Activated T-helper 17 cell treated with anti-CD3 and anti-CD28 coated beads, Interleukin-2, amount 50 U/mL, for 72 hours (primary cell): ENCODE measurements around the gene DKK3. TPM values are rescaled to one million over a fixed set of nuclear protein-coding genes. Genes with fewer than 3 reads are reported as not detected.

ENCODE experiments used
- ATAC-seq: fragments of 150-1000 bp; cut with Tn5 transposase; replicated peaks from 2 replicates; pipeline ENCODE4 v1.10.0; 2021; ENCODE audit warnings: mild to moderate bottlenecking, moderate library complexity
- H3K27ac Mint-ChIP-seq: one replicate; pipeline ENCODE4 v1.8.0; 2022; ENCODE audit warnings: mixed read lengths
- H3K27me3 Mint-ChIP-seq: one replicate; pipeline ENCODE4 v1.8.0; 2022; ENCODE audit warnings: mixed read lengths
- H3K36me3 Mint-ChIP-seq: one replicate; pipeline ENCODE4 v1.8.0; 2022; ENCODE audit warnings: low read depth, mild to moderate bottlenecking, mixed read lengths
- H3K4me1 Mint-ChIP-seq: one replicate; pipeline ENCODE4 v1.8.0; 2022; ENCODE audit warnings: mixed read lengths
- H3K4me3 Mint-ChIP-seq: one replicate; pipeline ENCODE4 v1.8.0; 2022; ENCODE audit warnings: mild to moderate bottlenecking, mixed read lengths
- H3K9me3 Mint-ChIP-seq: one replicate; pipeline ENCODE4 v1.8.0; 2022; ENCODE audit warnings: mixed read lengths
- total RNA-seq, 2 donors: library from RNA; stranded (reverse); gene quantifications; one replicate each; pipeline ENCODE4 v1.2.3, GENCODE V29; 2022

DKK3 gene
- total RNA-seq, 2 donors from 2014 or later: not detected

DNA sequence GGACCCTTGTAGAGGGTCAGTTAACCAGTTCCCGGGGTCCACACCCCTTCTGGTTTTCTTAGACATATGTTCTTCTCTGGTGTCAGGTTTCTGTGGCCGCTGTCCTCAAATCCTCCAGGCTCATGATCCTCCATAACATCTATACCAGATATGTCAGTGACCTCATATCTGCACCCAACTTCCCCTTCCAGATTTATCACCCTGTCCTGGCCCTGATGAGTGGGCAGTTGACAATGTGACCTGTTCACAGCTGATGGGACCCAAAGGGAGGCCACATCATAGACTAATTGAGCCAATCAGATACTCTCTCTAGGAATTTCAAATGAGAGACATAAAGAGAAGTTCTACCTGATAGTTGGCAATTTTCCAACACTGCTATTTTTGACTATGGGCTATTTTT is 5.1 kb downstream of the DKK3 start:
- H3K27ac Mint-ChIP-seq: no peak overlapping the region
- H3K27me3 Mint-ChIP-seq: peaks cover 39% of the 10 kb centered on the region
- H3K36me3 Mint-ChIP-seq: no peaks in the 10 kb centered on the region
- no peaks in the 10 kb centered on the region for H3K9me3 Mint-ChIP-seq
- no peak overlapping the region for H3K4me3 Mint-ChIP-seq
- H3K4me1 Mint-ChIP-seq: peaks cover 9% of the 10 kb centered on the region
- no peak for ATAC-seq

DNA sequence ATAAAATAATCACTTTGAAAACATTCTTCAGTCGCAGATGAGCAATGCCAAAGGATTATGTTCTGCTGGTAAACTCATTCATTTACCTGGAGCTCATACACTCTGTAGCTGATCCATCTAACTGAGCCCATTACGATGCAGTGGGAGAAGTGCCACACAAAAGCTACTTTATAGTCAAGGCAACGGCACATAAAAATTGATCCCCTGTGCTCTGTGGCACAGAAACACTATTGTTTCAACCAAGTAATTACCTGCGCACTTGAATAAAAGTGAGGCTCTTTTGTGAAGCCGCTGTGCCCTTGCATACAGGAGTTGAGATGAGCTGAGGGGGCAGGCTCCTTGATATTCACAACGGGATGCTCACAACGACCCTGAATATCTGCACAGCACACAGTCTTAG is 7.2 kb downstream of the DKK3 start:
- Mint-ChIP-seq H3K27me3 (peaks cover 23% of the 10 kb centered on the region), H3K4me1 (peaks cover 8% of the 10 kb centered on the region), H3K9me3 (no peaks in the 10 kb centered on the region), H3K27ac (no peak overlapping the region), H3K4me3 (no peak overlapping the region), H3K36me3 (no peaks in the 10 kb centered on the region)
- ATAC-seq: no peak

DNA sequence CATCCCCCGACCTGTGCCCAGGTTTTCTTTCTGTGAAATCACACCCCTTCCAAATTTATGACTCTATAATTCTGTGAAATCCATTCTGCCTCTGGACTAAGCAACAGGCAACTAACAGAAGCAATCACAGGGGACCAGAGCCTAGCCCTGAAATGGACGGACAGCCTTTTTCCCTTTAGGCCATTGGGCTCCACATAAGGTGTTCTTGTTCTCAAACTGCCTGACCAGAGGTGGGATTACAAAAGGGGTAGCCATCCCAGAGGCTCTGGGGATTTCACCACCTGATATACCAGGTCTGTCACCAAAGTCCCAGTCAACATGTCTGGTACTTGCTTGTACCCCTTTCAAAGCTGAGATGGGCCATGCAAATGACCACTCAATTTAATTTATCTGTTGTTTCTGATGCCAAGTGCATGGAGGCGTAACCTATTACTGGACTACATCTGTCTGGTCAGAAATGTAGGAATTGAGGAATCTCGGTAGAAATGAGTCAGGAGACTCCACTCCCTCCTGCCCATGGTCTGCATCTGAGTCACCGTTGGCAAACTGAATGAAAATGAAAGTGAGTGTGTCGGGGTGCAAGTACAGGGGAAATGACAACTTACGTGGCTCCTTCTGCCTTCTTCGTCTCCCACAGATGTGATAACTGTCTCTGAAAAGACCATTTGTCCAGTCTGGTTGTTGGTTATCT is 10.2 kb downstream of the DKK3 start:
- Mint-ChIP-seq H3K4me3 (peak overlapping the region; percentile 56), H3K27ac (no peak overlapping the region), H3K36me3 (no peaks in the 10 kb centered on the region), H3K9me3 (no peaks in the 10 kb centered on the region), H3K4me1 (peaks cover 8% of the 10 kb centered on the region), H3K27me3 (peaks cover 12% of the 10 kb centered on the region)
- peak; percentile 78 for ATAC-seq

DNA sequence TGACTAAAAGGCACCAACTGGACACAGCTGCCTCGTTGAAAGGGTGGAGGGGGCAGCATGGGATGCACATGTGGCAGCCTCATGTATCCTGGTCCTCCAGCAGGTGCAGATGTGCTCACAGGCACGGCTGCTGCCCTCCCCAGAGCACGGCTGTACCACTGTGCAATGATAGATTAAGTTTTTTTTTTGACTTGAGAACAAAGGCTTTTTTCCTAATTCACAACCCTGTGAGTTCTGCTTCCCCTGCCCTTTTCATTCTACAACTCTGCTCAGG is 11.4 kb downstream of the DKK3 start:
- Mint-ChIP-seq H3K4me1 (peaks cover 8% of the 10 kb centered on the region), H3K27ac (no peak overlapping the region), H3K4me3 (no peak overlapping the region), H3K9me3 (no peaks in the 10 kb centered on the region), H3K27me3 (peaks cover 7% of the 10 kb centered on the region), H3K36me3 (no peaks in the 10 kb centered on the region)
- ATAC-seq: no peak

DNA sequence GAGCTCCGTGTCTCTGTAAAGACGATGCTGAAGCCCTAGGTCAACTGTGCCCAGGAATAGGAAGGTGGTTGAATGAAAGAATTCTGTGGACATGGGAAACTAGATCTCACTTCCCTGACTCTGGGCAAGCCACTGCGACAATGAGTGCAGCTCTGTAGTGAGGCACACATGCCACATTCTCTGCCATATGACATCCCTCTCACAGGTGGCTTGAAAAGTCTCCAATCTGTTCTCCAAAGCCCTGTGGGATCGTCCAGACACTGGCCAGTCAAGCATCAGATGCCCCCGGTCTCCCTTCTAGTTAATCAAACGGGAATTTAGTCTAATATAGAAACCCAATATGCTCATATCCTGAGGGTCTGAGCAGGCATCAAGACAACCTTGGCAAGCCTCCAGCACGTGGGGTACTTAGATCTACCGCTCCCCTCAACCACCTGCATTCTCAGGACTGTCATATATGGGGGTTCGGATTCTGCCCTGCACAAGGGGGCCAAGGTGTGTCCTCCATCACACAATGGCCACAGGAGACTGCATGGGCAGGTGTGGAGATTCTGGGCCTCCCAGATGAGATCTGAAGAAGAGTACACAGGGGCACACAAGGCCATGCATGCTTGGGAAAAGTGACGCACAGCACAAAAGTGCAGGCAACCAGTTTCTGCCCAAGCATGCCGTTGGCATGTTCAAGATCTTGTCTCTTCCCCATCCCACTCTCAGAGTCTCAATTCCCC is 11.9 kb downstream of the DKK3 start:
- H3K9me3 Mint-ChIP-seq: no peaks in the 10 kb centered on the region
- H3K27me3 Mint-ChIP-seq: peaks cover 8% of the 10 kb centered on the region
- H3K4me1 Mint-ChIP-seq: peaks cover 8% of the 10 kb centered on the region
- no peak overlapping the region for H3K27ac Mint-ChIP-seq
- no peak for ATAC-seq
- no peaks in the 10 kb centered on the region for H3K36me3 Mint-ChIP-seq
- H3K4me3 Mint-ChIP-seq: no peak overlapping the region

DNA sequence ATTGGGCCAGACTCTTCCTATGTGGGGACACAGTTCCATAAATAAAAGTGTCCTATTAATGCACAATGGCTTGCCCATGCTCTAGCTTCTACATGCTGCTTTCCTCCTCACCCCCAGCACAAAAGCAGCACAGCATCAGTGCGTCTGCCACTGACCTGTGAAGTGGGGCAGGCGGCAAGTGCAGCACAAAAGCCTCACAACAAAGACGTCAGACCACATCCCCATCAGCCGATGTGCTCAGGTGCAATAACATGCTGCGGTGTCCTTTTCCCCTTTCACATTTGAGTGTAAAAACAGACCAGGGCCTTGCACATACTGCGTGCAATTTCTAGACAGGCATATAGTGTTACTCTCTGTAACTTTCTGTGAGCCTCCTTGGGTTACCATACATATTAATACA is 12.8 kb downstream of the DKK3 start:
- Mint-ChIP-seq H3K27ac (no peak overlapping the region), H3K27me3 (peaks cover 12% of the 10 kb centered on the region), H3K36me3 (no peaks in the 10 kb centered on the region), H3K9me3 (no peaks in the 10 kb centered on the region), H3K4me3 (no peak overlapping the region), H3K4me1 (peaks cover 8% of the 10 kb centered on the region)
- no peak for ATAC-seq

DNA sequence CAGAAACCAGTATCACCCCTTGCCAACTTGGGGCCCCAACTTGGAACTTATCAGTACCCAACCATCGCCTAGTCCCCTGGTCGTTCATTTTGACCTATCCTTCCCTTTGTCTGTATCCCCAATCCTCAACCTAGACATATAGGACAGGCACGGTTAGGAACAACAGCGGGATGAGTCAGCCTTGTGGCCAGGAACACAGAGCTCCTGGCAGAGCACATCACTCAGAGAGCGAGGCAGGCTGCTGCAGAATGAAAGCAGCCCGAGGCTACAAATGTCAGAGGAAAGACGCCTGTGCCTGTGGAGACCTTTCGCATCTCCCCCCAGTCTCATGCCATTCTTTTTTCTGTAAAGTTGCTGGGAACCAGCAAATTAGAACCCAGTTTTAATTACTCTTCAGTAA is 14.6 kb downstream of the DKK3 start:
- H3K27ac Mint-ChIP-seq: no peak overlapping the region
- no peaks in the 10 kb centered on the region for H3K9me3 Mint-ChIP-seq
- no peak for ATAC-seq
- H3K4me1 Mint-ChIP-seq: peaks cover 8% of the 10 kb centered on the region
- H3K36me3 Mint-ChIP-seq: no peaks in the 10 kb centered on the region
- peaks cover 14% of the 10 kb centered on the region for H3K27me3 Mint-ChIP-seq
- H3K4me3 Mint-ChIP-seq: no peak overlapping the region

DNA sequence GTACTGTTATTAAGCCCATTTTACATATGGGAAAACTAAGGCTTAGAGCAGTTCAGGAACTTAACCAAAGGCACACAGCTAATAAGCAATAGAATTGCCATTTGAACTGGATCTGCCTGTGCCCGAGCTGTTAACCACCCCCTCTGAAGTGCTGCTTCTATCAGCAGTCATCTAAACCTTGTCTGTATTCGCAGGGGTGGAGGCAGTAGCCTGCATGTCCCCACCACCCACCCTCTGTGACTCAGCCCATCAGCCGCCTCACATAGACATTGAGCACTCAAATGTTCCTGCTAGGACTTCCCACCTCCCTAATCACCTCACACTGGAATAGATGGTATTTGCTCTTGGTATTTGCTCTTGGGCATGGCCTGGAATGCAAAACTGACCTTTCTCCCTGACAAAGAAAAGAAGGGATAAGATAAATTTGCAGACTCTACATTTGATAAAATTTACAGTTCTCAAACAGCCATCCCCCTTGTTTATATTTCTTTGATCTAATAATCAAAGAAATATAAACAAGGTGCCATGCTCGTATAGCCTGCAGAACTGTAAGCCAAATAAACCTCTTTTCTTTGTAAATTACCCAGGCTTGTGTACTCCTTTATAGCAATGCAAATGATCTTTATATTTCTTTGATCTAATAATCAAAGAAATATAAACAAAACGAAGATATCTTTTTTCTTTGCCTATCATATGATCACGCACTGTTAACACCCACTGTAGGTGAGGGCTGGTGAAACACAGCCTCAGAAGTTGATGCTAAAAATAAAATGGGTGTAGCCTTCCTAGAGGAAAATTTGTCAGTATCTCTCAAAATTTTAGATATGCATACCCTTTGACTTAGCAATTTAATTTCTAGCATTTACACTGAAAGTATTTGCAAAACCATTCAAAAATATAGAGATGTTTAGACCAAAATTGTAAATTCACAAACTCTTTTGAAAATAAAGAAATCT is 15.9 kb downstream of the DKK3 start:
- Mint-ChIP-seq H3K9me3 (no peaks in the 10 kb centered on the region), H3K4me3 (no peak overlapping the region), H3K27ac (no peak overlapping the region), H3K27me3 (peaks cover 14% of the 10 kb centered on the region), H3K4me1 (no peaks in the 10 kb centered on the region), H3K36me3 (no peaks in the 10 kb centered on the region)
- ATAC-seq: no peak

DNA sequence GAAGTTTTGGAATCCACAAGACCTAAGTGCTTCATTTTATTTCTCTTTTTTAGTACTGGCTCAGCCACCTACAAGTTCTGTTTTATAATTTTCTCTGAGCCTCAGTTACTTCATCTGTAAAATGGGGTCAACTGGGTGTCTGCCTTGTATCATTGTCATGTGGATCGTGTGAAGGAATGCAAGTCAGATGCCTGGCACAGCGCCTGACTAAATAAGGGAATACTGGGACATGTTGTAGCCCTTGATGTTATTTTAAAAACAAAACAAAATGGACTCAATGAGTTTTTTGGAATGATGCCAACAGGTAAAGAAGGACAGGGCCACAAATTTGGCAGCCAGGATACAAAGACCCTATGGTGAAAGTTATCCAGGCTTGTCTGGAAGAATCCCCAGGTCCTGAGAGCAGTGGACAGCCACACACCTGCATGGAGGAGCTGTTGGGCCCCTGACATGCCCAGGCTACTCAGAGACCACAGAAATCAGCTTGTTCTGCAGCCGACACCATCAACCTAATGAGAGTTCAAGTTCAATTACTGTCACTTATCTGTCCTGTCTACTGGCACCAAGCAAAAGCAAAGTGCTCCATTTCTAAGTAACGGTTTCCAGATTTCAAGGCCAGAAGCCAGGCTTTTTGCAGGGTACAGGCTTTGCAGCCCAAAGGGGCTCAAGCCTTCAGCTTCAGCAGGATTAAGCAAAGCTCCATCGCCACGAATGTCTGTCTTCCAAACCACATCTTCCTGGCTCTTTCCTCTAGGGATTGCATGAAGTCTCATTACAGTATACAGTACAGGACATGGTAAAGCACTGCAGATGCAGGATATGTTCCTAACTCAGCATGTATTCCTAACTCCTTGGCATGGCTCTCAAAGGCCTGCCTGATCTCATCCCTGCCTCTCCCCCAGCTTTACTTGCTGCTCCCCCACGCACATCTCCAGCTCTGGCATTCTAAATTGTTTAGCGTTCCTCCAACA is 18.4 kb downstream of the DKK3 start:
- H3K36me3 Mint-ChIP-seq: no peaks in the 10 kb centered on the region
- H3K27me3 Mint-ChIP-seq: peaks cover 14% of the 10 kb centered on the region
- no peak for ATAC-seq
- no peaks in the 10 kb centered on the region for H3K4me1 Mint-ChIP-seq
- H3K9me3 Mint-ChIP-seq: no peaks in the 10 kb centered on the region
- H3K4me3 Mint-ChIP-seq: no peak overlapping the region
- H3K27ac Mint-ChIP-seq: no peak overlapping the region

DNA sequence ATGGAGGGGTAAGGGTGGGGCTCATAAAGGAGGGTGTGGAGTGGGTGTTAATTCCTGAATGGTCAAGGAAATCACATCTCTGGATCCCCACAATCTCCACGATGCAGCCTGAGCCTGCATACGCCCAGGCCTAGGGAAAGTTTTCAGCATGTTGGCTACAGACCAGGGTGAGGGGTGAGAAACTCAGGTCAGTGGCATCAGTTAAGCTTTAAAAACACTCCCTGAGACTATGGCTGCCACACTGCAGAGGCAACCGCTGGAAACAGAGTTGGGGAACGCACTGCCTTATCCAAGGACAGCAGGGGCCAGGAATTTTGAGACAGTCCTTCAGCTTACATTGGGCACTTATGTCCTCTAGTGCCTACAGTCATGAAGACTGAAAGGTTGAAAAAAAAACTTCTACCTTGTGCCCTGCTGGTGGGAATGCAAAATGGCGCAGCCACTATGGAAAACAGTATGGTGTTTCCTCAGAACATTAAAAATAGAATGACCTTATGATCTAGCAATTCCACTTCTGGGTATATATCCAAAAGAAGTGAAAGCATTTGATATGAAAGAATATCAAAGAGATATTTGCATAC is 19.7 kb downstream of the DKK3 start:
- peaks cover 8% of the 10 kb centered on the region for H3K27me3 Mint-ChIP-seq
- no peak overlapping the region for H3K4me3 Mint-ChIP-seq
- ATAC-seq: no peak
- no peak overlapping the region for H3K27ac Mint-ChIP-seq
- H3K36me3 Mint-ChIP-seq: no peaks in the 10 kb centered on the region
- no peaks in the 10 kb centered on the region for H3K4me1 Mint-ChIP-seq
- no peaks in the 10 kb centered on the region for H3K9me3 Mint-ChIP-seq

DNA sequence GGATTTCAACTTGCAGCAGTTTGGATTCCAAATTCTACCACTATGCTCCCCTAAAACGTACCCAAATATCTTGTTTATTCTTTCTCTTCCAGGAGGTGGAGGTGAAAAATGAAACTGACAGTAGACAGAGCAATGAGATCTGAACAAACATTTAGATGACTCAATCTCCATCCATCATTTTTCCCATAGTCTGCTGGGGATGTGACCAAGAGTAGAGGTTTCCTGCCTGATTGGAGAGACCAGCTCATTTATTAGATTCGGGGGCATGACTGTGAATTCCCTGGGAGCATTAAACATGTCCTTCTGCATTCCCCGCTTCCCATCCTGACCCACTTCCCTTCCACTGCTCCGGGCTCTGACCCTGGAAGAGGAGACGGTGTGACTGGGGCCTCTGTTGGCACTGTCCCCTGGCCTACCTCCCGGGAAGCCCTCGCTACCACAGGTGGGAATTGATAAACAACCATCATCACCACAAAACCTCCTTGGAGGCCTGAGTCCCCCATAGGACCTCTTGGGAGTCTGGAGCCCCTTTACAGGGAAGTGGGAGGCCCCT is 20.3 kb downstream of the DKK3 start:
- no peaks in the 10 kb centered on the region for H3K4me1 Mint-ChIP-seq
- H3K27me3 Mint-ChIP-seq: peaks cover 7% of the 10 kb centered on the region
- H3K36me3 Mint-ChIP-seq: no peaks in the 10 kb centered on the region
- ATAC-seq: peak; percentile 18
- no peaks in the 10 kb centered on the region for H3K9me3 Mint-ChIP-seq
- no peak overlapping the region for H3K27ac Mint-ChIP-seq
- H3K4me3 Mint-ChIP-seq: no peak overlapping the region

DNA sequence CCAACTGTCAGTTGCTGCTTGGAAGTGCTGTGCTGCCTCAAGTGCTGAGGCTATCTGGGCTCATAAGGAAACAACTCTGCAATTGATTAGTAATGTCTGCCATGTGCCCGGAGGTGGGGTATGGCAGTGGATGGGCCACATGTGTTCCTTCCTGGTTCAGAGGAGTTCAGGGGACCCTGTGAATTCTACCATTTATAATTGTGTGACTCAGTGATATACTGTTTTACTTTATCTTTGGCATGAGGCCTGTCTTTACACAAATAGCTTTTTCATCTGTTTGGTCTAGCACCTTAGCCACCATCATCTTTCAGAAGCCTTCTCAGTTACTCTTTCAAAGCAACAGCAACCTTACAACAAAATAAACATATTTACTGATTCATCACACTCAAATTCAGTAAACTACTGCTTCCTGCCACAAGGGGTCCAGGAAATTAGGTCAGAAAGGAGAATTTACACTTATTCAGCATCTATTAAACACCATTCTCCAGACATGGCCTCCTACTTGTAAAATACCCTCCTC is 20.9 kb downstream of the DKK3 start:
- Mint-ChIP-seq H3K36me3 (no peaks in the 10 kb centered on the region), H3K27me3 (peaks cover 7% of the 10 kb centered on the region), H3K4me1 (no peaks in the 10 kb centered on the region), H3K9me3 (no peaks in the 10 kb centered on the region), H3K4me3 (no peak overlapping the region), H3K27ac (no peak overlapping the region)
- ATAC-seq: peak; percentile 47
